Activated CD8-positive, alpha-beta memory T cell treated with anti-CD3 and anti-CD28 coated beads for 48 hours (primary cell): ENCODE measurements around the gene ZFX.

ENCODE experiments used
- DNase-seq, 3 experiments: peaks; one replicate each; pipeline ENCODE4 v3.0.0-alpha.2; 2020; ENCODE audit warnings: low read depth in 2 of 3, low spot score in 2 of 3

ZFX gene

GRCh38 chrX:24232796-24233195 is 83.3 kb downstream of the ZFX start:
- DNase-seq = no peak

GRCh38 chrX:24235084-24235710 is 85.7 kb downstream of the ZFX start:
- no peak for DNase-seq

DNA sequence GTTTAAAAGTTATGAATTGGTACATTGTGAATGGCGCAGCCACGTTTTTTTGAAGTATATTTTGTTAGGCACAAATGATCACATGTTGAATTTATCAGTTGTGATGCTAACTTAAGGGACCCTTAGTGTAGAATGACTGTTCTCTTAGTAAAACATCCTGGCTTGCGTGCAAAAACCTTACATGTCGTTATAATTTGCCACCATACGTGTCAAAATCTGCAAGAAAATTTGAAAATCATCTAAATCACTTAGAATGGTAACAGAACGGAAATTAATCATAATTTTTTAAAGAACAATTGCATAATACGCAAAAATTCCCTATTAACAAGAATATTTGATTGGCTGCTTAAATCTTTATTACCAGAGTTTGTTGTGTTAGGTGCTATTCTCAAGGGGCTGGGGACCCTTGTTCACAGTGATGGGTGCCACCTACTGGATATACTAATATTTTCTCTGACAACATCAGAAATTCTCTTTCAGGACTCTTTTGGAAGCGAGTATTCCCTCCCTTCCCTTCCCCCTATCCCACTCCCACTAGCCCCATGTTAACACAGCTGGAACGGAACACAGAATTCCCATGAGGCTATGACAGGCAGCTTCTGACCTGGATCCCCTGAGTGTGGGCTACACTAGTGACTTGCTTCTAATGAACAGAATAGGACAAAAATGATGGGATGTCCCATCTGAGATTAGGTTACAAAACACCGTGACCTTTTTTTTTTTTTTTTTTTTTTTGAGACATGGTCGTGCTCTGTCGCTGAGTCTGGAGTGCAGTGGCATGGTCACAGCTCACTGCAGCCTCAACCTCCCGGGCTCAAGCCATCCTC is 92.5 kb downstream of the ZFX start:
- DNase-seq = no peak

- DNase-seq = no peak
These were observed 93.2 kb downstream of the ZFX start for GRCh38 chrX:24242649-24243175.

DNA sequence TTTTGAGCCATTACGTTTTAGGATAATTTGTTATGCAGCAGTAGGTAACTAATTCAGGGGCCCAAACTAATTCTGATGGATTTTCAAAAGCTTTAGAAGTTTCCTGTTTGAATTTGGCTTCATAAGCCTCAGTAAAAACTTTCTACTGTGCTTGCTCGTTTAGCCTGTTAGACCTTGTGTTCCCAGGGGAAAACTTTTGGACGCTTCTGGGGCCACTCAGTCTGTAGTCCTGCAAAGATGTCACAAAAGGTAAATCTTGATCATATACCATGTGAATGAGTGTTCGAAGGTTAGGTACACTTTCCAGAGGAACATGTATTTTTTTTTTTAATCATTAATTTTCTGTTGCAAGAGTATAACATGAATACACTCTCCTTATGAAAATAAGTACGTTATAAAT is 93.7 kb downstream of the ZFX start:
- DNase-seq = no peak

DNA sequence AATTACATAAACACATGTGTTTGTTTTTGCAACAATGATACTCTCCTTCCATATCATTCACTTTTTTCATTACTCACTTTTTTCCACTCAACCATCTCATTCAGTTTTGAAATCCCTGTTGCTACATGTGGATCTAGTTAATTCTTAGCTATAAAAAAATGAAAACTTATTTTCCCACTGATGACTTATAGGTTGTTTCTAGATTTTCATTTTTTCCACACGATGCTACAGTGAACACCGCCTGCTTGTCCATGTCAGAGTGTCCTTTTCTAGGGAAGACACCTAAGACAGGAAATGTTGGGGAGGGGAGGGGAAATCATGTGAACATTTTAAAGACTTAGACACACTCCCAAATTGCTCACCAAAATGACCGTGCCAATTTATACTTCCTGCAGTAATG is 94.2 kb downstream of the ZFX start:
- DNase-seq = no peak

DNA sequence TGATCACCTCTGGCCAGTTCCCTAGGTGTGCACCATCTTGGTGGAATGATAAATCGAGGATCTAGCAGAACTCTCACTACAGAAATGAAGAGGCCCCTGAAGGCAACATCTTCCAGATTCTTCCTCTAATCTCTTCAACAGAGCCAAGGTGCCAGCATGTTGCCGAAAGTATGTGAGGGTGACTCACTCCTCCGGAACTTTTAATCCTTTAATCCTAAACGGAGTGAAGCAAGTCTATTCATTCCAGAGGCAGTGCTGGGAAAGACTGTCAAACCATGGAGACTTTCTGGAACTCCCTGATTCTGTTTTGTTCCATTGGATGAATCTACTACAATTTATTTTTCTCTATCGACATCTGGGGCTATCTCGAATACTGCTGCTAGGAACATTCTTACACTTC is 95.7 kb downstream of the ZFX start:
- DNase-seq = no peak

GRCh38 chrX:24248042-24248441 is 98.5 kb downstream of the ZFX start:
- DNase-seq = no peak

GRCh38 chrX:24253030-24253429 is 103.5 kb downstream of the ZFX start:
- DNase-seq = no peak

GRCh38 chrX:24253469-24253868 is 103.9 kb downstream of the ZFX start:
- DNase-seq = no peak

GRCh38 chrX:24257011-24257410 is 107.5 kb downstream of the ZFX start:
- DNase-seq = no peak

GRCh38 chrX:24259544-24260240 is 110.2 kb downstream of the ZFX start:
- no peak for DNase-seq

DNA sequence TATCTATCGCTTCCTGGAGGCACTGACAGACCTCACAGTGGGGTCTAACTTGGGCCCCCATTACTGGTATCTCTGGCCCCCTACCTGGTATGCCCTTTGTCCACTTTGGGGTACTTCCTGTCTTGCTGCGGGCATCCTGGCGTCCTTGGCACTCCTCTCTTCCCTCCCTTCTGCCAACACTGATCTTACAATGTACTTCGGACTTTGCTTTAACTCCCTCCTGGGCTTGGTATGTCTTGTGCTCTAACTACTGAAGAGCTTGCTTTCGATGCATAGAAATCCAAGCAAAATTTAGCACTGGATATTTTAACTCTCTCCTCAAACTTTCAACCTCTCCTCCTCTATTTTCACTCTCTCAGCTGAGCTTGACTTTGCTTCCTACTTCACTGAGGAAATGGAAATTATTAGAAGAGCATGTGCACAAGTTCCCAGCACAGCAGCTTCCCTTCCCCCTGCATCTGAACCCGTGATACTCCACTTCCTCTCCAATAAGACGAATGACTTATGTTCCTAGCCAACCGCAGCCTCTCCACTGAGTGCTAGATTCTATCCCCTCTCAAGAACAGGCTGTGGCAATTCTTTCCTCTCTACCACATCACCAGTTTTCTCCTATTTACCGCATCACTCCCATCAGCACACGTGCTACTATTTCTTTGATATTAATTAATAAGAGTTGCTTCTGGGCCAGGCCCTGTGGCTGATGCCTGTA is 111.5 kb downstream of the ZFX start:
- no peak for DNase-seq

GRCh38 chrX:24262309-24262708 is 112.8 kb downstream of the ZFX start:
- DNase-seq = no peak

DNA sequence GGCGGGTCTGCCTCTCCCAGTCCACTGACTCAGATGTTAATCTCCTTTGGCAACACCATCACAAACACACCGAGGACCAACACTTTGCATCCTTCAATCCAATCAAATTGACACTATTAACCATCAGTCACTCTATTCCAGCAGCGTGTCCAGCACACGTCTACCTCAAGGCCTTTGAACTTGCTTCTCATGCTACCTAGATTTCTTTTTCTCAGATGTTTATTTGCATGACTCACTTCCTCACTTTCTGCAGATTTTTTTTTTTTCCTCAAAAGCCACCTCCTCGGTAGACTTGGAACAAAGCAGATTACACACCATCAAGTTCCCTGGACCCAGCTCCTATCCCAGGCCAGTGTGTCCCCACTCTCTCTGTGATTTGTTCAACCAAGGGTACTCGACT is 114.9 kb downstream of the ZFX start:
- DNase-seq = no peak
